HepG2 (cell line): Measurements from ENCODE around the gene NARF. TPM values are rescaled to one million over a fixed set of nuclear protein-coding genes. Genes with fewer than 3 reads are reported as not detected.

Experiments used
- FOXP1 ChIP-seq, 2 experiments: fragments of 450-650 bp in 1 of 2; IDR thresholded peaks; 2 replicates each; pipeline ENCODE4 v1.6.1; 2017 to 2018; ENCODE audit warnings: antibody characterized with exemption in 1 of 2
- JDP2 ChIP-seq: sonication (generic); formaldehyde crosslinking; IDR thresholded peaks from 2 replicates; pipeline ENCODE4 v1.8.1; 2022; ENCODE audit warnings: missing genetic modification reagents, borderline replicate concordance
- MIXL1 ChIP-seq: IDR thresholded peaks from 2 replicates; pipeline ENCODE4 v1.6.1; 2016
- NFATC3 ChIP-seq: sonication (generic); formaldehyde crosslinking; IDR thresholded peaks from 2 replicates; pipeline ENCODE4 v1.5.1; 2020; ENCODE audit warnings: mild to moderate bottlenecking, missing genetic modification reagents
- PPARG ChIP-seq: conservative IDR thresholded peaks from 2 replicates; pipeline ENCODE4 v1.6.1; 2016; ENCODE audit warnings: missing biosample characterization, missing genetic modification reagents
- RFXAP ChIP-seq: sonication (generic); formaldehyde crosslinking; IDR thresholded peaks from 2 replicates; pipeline ENCODE4 v1.4.0; 2020; ENCODE audit warnings: missing genetic modification reagents, borderline replicate concordance
- SAFB2 ChIP-seq: sonication (generic); formaldehyde crosslinking; IDR thresholded peaks from 2 replicates; pipeline ENCODE4 v1.5.1; 2020; ENCODE audit warnings: missing genetic modification reagents, low read depth, mild to moderate bottlenecking, borderline replicate concordance
- SALL2 ChIP-seq: sonication (generic); formaldehyde crosslinking; IDR thresholded peaks from 2 replicates; pipeline ENCODE4 v1.8.1; 2023; ENCODE audit warnings: mild to moderate bottlenecking, missing genetic modification reagents, inconsistent platforms
- SNRNP70 ChIP-seq: fragments of 200-400 bp; formaldehyde crosslinking; IDR thresholded peaks from 2 replicates; pipeline ENCODE4 v1.6.1; 2017; ENCODE audit warnings: mild to moderate bottlenecking, low read depth, low read length, moderate library complexity
- ZNF879 ChIP-seq: sonication (generic); formaldehyde crosslinking; IDR thresholded peaks from 2 replicates; pipeline ENCODE4 v1.8.1; 2023; ENCODE audit warnings: missing genetic modification reagents
- polyA plus RNA-seq, 8 experiments: library from polyadenylated mRNA; depleted of rRNA in 3 of 8; stranded (reverse) in 7 of 8; unstranded in 1 of 8; fragments of >200 nt; fragmentation: Illumina TruSeq in 4 of 8; extraction: Trizol in 4 of 8; gene quantifications; 2 replicates each; pipeline versions ENCODE4 v1.2.1 to v1.2.3, GENCODE V29; 2011 to 2016; ENCODE audit warnings: low read depth in 4 of 8, missing spikeins in 1 of 8, mixed read lengths in 1 of 8; ENCODE audit not compliant: insufficient read depth in 1 of 8
- total RNA-seq, 5 experiments: library from RNA; depleted of rRNA; stranded (reverse); fragments of >200 nt; fragmentation: Illumina TruSeq; extraction: Trizol; gene quantifications; 2 replicates each; pipeline ENCODE4 v1.2.3, GENCODE V29; 2016; ENCODE audit warnings: low read depth in 1 of 5
- TF ChIP-seq, protein P1 (sequence below): sonication (generic); formaldehyde crosslinking; IDR thresholded peaks from 2 replicates; pipeline ENCODE4 v1.4.0; 2020; ENCODE audit warnings: missing genetic modification reagents
- TF ChIP-seq, protein P2 (sequence below): sonication (generic); formaldehyde crosslinking; IDR thresholded peaks from 2 replicates; pipeline ENCODE4 v1.5.0; 2020; ENCODE audit warnings: missing genetic modification reagents, mild to moderate bottlenecking, borderline replicate concordance
- TF ChIP-seq, protein P3 (sequence below): sonication (generic); formaldehyde crosslinking; IDR thresholded peaks from 2 replicates; pipeline ENCODE4 v1.4.0; 2020; ENCODE audit warnings: missing genetic modification reagents
- TF ChIP-seq, protein P4 (sequence below): sonication (generic); formaldehyde crosslinking; IDR thresholded peaks from 2 replicates; pipeline ENCODE4 v1.4.0; 2020; ENCODE audit warnings: mild to moderate bottlenecking, missing genetic modification reagents, borderline replicate concordance
- TF ChIP-seq, protein P5 (sequence below): sonication (generic); formaldehyde crosslinking; IDR thresholded peaks from 2 replicates; pipeline ENCODE4 v1.4.0; 2020; ENCODE audit warnings: missing genetic modification reagents

The NARF gene
- total and polyA plus RNA-seq, 2 of the 13 experiments (the other 11 are each of a cell fraction or from before 2014, with no cell fraction given): 61.1 to 144 TPM

DNA sequence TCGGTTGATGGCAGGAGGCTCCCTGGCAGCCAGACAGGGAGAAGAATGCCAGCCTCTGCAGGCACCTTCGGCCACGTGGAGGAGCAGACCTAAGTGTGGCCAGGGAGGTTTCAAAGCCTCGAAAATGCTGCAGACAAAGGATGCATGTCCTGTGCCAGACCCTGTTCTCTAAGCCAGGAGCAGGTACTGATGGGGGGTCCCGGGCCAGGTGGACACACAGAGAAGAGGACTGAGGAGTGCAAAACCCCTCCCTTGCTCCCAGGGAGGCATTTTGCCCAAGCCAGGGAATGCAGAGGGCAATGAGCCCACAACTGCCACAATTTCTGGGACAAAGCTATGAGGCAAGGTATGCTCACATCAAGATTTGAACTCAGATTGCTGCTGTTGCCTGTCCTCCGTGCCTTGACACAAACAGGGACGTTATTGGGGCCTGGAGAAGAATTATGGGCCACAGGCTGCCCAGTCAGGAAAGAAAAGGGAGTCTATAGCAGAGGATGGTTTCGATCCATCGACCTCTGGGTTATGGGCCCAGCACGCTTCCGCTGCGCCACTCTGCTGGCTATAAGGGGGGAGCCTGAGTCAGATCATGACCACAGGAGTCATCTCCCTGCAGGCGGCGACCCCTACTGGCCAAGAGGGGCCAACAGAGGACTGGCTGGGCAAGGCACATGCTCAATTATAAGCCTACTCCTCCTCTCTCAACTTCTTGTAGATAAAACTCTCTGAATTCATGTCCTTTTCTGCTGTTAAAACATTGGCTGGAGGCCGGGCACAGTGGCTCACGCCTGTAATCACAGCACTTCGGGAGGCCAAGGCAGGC lies 35.9 kb downstream of the NARF start (continued):
- TF ChIP-seq ZNF879 (CRISPR knock-in tag) (no peak), PPARG (peak; percentile 63; the same call in 1 of the 2 replicates), MIXL1 (CRISPR knock-in tag) (peak; percentile 66; the same call in 1 of the 2 replicates), JDP2 (CRISPR knock-in tag) (no peak), SNRNP70 (no peak), NFATC3 (CRISPR knock-in tag) (0 out of 2 replicates have a peak, but pooled peaks have one; percentile 67), RFXAP (0 out of 2 replicates have a peak, but pooled peaks have one; percentile 77), SALL2 (CRISPR knock-in tag) (peak; percentile 91), FOXP1 (IDR thresholded peaks at IDR 0.05) (no peak), FOXP1 (CRISPR knock-in tag; IDR thresholded peaks at IDR 0.05) (no peak; the same call in 1 of the 2 replicates), SAFB2 (CRISPR knock-in tag) (no peak)
- TF ChIP-seq, protein P1, sequence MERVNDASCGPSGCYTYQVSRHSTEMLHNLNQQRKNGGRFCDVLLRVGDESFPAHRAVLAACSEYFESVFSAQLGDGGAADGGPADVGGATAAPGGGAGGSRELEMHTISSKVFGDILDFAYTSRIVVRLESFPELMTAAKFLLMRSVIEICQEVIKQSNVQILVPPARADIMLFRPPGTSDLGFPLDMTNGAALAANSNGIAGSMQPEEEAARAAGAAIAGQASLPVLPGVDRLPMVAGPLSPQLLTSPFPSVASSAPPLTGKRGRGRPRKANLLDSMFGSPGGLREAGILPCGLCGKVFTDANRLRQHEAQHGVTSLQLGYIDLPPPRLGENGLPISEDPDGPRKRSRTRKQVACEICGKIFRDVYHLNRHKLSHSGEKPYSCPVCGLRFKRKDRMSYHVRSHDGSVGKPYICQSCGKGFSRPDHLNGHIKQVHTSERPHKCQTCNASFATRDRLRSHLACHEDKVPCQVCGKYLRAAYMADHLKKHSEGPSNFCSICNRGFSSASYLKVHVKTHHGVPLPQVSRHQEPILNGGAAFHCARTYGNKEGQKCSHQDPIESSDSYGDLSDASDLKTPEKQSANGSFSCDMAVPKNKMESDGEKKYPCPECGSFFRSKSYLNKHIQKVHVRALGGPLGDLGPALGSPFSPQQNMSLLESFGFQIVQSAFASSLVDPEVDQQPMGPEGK: peak; percentile 57
- TF ChIP-seq, protein P2, sequence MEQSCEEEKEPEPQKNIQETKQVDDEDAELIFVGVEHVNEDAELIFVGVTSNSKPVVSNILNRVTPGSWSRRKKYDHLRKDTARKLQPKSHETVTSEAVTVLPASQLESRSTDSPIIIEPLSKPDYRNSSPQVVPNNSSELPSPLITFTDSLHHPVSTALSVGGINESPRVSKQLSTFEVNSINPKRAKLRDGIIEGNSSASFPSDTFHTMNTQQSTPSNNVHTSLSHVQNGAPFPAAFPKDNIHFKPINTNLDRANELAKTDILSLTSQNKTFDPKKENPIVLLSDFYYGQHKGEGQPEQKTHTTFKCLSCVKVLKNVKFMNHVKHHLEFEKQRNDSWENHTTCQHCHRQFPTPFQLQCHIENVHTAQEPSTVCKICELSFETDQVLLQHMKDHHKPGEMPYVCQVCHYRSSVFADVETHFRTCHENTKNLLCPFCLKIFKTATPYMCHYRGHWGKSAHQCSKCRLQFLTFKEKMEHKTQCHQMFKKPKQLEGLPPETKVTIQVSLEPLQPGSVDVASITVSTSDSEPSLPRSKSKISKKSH (CRISPR knock-in tag): no peak
- TF ChIP-seq, protein P3, sequence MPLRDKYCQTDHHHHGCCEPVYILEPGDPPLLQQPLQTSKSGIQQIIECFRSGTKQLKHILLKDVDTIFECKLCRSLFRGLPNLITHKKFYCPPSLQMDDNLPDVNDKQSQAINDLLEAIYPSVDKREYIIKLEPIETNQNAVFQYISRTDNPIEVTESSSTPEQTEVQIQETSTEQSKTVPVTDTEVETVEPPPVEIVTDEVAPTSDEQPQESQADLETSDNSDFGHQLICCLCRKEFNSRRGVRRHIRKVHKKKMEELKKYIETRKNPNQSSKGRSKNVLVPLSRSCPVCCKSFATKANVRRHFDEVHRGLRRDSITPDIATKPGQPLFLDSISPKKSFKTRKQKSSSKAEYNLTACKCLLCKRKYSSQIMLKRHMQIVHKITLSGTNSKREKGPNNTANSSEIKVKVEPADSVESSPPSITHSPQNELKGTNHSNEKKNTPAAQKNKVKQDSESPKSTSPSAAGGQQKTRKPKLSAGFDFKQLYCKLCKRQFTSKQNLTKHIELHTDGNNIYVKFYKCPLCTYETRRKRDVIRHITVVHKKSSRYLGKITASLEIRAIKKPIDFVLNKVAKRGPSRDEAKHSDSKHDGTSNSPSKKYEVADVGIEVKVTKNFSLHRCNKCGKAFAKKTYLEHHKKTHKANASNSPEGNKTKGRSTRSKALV (CRISPR knock-in tag): peak; percentile 56; the same call in 1 of the 2 replicates
- TF ChIP-seq, protein P4, sequence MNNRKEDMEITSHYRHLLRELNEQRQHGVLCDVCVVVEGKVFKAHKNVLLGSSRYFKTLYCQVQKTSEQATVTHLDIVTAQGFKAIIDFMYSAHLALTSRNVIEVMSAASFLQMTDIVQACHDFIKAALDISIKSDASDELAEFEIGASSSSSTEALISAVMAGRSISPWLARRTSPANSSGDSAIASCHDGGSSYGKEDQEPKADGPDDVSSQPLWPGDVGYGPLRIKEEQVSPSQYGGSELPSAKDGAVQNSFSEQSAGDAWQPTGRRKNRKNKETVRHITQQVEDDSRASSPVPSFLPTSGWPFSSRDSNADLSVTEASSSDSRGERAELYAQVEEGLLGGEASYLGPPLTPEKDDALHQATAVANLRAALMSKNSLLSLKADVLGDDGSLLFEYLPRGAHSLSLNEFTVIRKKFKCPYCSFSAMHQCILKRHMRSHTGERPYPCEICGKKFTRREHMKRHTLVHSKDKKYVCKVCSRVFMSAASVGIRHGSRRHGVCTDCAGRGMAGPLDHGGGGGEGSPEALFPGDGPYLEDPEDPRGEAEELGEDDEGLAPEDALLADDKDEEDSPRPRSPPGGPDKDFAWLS (CRISPR knock-in tag): 0 out of 2 replicates have a peak, but pooled peaks have one; percentile 91
- TF ChIP-seq, protein P5, sequence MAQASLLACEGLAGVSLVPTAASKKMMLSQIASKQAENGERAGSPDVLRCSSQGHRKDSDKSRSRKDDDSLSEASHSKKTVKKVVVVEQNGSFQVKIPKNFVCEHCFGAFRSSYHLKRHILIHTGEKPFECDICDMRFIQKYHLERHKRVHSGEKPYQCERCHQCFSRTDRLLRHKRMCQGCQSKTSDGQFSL (CRISPR knock-in tag): peak; percentile 99
